ENCODE results near the gene STAU1.
A peak's percentile ranks its signal among the peaks of the same experiment; 100 is the strongest.
"Not testable (repeated sequence)": the region's sequence is repeated elsewhere in the genome, so short reads cannot be mapped to it uniquely, and the experiment has no call there.

STAU1 gene

DNA sequence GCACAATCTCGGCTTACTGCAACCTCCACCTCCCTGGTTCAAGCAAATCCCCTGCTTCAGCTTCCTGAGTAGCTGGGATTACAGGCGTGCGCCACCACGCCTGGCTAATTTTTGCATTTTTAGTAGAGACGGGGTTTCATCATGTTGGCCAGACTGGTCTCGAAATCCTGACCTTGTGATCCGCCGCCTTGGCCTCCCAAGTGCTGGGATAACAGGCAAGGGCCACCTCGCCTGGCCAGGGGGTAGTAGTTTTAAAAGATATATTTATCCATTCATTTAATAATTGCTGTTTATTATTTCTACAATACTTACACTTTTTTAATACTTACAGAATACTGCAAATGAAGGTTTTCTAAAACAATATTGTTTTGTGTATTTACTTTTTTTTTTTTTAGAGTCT, 15.6 kb upstream of the STAU1 start:
- DNase-seq (ENCODE audit: low read depth in 2 of 3, low spot score in 2 of 3) = no peak

DNA sequence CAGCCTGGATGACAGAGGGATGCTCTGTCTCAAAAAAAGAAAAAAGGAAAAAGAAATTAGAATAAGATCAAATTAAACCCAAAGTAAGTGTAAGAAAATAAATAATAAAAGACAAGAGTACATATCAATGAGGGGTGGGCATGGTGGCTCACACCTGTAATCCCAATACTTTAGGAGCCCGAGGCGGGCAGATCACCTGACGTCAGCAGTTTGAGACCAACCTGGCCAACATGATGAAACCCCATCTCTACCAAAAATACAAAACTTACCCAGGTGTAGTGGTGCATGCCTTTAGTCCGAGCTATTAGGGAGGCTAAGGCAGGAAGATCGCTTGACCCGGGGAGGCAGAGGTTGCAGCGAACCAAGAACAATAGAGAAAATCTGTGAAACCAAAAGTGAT, 14.9 kb upstream of the STAU1 start:
- DNase-seq (ENCODE audit: low read depth in 2 of 3, low spot score in 2 of 3) = no peak

DNA sequence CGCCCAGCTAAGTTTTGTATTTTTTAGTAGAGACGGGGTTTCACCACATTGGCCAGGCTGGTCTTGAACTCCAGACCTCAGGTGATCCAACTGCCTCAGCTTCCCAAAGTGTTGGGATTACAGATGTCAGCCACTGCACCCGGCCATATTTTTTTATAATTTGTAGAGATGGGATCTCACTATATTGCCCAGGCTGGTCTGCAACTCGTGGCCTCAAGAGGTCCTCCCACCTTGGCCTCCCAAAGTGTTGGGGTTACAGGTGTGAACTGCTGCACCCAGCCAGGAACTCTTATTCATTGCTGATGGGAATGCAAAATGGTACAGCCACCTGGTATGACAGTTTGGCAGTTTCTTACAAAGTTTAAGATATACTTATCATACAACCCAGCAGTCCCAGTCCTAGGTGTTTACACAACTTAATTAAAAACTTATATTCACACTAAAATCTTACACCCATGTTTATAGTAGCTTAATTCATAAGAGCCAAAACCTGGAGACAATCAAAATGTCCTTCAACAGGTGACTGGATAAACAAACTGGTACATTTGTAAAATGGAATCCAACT, 11.7 kb upstream of the STAU1 start:
- DNase-seq (ENCODE audit: low read depth in 2 of 3, low spot score in 2 of 3) = no peak

DNA sequence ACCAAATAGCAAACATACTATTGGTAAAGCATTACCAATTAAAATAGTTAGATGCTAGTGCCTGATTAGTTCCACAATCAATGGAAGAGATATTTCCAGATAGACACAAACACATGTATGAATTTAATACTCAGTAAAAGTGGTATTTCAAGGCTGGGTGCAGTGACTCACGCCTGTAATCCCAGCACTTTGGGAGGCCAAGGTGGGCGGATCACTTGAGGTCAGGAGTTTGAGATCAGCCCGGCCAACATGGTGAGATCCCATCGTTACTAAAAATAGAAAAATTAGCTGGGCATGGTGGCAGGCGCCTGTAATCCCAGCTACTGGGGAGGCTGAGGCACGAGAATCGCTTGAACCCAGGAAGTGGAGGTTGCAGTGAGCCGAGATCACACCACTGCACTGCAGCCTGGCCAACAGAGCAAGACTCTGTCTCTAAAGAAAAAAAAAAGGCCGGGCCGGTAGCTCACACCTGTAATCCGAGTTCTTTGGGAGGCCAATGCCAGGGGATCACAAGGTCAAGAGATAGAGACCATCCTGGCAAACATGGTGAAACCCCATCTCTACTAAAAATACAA, 4.9 kb upstream of the STAU1 start:
- DNase-seq (ENCODE audit: low read depth in 2 of 3, low spot score in 2 of 3) = not testable (repeated sequence)

DNA sequence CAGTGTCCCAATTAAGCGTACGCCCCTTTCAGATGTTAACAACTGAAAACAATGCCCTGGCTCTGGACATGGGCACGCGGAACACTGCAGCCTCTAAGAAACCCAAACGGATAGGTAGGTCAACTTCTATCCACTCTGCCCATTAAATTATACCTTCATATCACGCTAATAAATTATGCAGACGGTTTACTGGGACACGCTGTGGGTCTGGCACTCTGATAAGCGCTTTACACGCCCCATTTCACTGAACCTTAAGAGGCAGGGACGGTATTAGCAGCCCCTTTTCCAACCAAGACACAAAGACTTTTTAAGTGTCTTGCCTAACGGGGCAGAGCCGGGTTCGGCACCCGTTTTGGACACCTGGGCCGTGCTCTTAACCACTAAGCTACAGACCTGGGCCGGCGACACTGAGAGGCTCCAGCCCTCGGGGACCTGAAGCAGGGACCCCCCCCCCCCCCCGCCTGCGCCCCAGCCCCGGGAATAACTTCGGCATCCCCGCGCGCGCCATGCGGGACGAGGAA, 744 bp downstream of the STAU1 start:
- no peak for DNase-seq (ENCODE audit: low read depth in 2 of 3, low spot score in 2 of 3)

DNA sequence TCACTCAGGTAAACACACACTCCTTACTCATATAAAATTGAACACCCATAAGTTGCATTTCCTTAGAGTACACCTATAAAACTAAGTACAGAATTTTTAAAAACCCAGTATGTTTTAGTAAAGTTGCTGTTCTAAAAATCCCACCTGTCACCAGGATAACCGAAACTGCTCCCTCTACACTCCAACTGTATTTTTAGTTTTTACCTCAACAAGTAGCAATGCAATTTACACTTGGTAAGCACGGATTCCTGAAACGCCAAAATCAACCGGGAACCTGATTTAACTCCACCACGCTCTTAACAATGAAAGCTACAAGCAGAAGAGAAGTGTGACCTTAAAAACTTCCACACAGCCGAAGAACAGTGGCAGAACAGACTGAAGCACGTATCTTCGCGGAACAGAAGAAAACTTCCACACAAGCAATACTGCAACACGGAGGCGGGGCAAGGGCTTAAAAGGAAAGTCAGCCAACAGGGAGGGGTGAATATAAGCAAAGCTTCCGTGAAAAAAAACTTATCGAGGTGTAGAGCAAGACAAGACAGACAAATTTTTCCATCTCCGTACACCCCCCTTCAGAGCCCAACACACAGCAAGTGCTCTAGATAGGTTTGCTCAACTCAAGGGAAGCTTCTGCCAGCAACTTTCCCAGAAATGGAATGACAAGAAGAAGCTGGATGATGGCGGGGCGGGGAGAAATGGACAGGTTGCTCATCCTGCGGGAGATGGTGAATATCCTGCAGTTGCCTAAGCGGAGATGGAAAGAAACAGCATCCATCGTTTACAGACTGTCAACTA, 1.4 kb downstream of the STAU1 start:
- DNase-seq (ENCODE audit: low read depth in 2 of 3, low spot score in 2 of 3) = peak in 2 of 3 experiments; percentile 7 to 30

DNA sequence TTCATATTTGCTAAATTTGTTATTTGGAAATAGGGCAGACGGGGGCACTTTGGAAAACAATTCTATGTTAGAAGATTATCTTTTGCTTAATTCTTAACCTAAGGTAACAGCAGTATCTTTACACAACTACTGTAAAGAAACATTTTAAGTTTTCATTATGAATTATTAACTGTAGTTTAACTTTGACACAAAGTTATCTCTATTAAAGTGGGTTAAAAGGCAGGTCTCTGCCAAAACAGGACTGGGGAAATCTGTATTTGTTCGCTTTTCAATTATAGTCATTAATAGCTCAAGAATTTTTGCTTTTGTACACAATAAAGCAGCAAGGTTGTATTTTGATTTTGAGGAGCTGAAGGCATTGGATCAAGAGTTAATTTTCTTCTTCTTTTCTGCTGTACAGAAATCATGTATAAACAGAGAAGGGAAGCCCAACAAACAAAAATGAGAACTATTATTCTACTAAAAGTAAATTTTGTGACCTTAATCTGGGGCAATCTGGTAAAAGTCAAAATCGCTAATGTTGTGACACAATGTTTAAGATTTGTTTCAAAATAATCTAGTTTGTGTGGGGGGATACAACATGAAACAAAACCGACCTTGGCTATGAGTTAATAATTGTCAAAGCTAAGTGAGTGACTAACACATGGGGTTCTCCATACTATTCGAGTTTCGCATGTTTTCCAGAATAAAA, 2.9 kb downstream of the STAU1 start:
- DNase-seq (ENCODE audit: low read depth in 2 of 3, low spot score in 2 of 3) = no peak

DNA sequence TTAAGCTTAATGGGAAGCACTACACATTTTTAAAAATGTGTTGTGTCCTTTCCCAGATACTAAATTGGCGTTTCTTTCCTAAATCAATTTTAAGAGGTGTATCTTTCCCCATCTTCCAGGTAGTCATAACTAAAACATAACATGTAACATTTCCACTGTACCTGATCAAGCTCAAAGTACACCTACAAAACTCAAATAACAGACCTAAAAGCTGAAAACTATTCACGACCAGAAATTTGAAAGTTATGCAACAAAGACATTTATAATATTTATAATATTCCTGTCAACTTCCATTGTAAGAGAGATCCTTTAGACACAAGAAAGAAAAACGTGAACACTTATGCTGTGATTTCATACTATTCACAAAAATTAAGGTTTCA, 3.5 kb downstream of the STAU1 start:
- DNase-seq (ENCODE audit: low read depth in 2 of 3, low spot score in 2 of 3) = no peak

DNA sequence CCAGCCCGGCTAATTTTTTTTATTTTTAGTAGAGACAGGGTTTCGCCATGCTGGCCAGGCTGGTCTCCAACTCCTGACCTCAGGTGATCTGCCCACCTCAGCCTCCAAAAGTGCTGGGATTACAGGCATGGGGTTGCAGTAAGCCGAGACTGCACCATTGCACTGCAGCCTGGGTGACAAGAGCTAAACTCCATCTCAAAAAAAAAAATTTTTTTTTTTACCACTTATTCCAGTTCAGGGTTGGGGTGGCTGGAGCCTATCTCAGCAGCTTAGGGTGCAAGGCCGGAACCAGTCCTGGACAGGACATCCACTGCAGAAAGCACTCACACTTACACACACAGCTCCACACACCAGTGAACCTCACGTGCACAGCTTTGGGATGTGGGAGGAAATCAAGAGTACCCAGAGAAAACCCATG, 4.0 kb downstream of the STAU1 start:
- DNase-seq (ENCODE audit: low read depth in 2 of 3, low spot score in 2 of 3) = not testable (repeated sequence)

DNA sequence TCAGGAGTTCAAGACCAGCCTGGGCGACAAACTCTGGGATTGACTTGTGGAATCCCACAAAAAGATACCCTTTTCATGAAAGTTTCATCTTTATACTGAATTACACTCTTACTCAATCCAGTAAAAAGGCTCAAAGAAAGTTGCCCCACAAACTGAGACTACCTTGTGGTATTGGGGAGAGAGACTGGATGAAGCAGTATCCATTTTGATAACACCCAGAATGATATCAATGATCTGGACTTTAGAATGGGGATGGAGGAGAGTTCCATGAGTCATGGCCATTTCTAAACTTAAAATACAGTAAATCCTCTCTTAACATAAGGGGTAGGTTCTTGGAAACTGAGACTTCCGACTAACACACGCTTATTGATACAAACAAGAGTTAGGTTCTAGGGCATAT, 4.7 kb downstream of the STAU1 start:
- DNase-seq (ENCODE audit: low read depth in 2 of 3, low spot score in 2 of 3) = no peak

DNA sequence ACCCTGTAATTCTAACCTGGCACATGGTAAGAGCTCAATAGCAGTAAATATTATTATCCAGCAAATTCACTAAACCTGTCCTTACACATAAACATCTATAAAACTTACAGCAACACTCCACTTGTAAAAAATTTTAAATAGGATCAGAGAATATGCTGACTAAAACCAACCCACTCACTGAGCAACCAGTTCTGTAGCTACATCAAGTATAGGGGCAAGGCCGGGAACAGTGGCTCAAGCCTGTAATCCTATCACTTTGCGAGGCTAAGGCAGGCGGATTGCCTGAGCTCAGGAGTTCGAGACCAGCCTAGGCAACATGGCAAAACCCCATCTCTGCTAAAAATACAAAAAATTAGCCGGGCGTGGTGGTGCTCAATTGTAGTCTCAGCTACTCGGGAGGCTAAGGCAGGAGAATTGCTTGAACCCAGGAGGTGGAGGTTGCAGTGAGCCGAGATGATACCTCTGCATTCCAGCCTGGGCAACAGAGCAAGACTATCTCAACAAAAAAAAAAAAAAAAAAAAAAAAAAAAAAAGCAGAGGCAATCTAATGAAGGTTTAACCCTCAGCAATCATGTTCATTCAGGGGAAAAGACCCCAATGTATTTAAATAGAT, 6.8 kb downstream of the STAU1 start:
- DNase-seq (ENCODE audit: low read depth in 2 of 3, low spot score in 2 of 3) = no peak

DNA sequence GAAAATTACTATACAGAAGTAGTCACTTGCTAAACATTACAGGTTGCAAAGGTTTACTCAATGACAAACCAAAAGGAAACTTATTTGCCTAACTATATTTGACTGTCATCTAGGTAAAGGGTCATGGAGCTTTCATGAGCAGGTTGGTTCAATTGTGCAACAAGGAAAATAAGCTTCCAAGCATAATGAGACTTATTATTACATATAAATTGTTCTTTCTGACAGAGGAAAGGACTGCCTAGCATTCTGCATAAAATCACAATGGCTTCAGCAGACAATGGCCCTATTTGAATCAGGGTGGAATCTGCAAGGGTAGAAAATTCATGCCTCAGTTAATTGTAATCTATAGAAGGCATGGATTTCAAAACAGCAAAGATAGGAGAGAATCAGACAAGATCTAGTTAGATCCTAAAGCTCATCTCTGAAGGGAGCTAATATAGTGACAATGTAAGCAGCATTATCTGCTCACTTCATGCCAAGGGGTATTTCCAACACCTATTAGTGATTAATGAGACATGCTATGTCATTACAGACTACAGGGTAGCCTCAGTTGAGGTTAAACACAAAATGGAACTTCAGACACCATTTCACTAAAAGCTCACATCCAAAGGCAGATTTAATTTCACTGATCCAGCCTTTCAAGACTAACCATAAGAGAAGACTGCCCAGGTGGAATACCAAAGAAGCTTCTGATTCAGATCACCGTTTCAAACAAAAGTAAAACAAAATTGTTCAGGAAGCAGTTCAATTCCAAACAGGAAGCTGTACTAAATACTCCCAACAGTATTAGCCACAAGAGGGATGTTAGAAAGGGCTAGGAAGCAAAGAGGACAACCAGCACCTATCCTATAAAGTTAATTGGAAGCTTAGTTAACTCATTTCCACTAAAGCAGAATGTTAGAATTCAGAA, 8.5 kb downstream of the STAU1 start:
- no peak for DNase-seq (ENCODE audit: low read depth in 2 of 3, low spot score in 2 of 3)

DNA sequence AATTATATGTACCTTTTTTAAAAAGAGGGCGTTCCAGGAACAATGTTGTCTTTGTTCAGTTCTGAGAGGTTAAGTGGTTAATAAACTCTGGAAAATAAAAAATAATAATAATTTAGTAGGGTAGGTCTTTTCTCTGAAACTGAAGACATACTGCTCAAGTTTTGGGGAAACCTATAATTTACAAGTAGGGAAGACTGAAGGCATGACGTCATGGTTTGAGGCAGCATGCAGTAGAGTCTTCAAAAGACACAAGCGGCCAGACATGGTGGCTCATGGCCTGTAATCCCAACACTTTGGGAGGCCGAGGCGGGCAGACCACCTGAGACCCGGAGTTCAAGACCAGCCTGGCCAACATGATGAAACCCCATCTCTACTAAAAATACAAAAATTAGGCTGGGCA, 14.0 kb downstream of the STAU1 start:
- no peak for DNase-seq (ENCODE audit: low read depth in 2 of 3, low spot score in 2 of 3)

DNA sequence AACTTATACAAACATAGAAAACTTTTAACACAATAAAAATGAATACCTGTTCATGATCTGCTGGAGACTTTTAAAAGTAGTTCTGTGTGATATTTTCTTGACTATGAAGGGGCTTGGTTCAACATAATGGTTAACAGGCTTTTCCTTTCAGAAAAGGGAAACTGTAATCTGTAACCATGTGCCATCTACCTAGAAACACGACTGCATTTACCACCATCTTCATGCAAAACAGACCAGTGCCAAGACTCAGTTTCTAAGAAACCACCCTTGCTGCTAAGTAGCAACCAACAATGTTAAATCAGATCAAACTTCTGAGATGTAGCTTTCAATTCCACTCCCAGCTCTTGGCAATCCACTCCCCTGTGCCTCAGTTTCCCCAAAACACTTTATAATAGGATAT, 15.7 kb downstream of the STAU1 start:
- DNase-seq (ENCODE audit: low read depth in 2 of 3, low spot score in 2 of 3) = no peak

DNA sequence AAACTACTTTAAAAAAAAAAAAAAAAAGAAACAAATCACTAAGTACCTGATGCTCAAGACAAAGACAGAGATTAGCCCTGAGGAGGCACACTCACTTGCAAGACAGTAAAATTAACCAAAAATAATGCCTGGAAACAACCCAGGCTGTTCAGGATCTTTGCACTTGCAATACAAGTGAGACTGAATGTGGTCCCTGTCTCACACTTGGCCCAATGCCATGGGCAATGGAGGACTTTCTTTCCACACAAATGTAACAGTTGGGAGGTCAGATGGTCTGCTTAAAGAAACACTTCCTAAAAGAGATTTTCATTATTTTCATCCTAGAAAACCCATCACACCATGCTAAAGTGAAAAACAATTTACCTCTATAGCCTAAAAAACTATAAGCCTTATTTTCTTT, 16.2 kb downstream of the STAU1 start:
- DNase-seq (ENCODE audit: low read depth in 2 of 3, low spot score in 2 of 3) = no peak

DNA sequence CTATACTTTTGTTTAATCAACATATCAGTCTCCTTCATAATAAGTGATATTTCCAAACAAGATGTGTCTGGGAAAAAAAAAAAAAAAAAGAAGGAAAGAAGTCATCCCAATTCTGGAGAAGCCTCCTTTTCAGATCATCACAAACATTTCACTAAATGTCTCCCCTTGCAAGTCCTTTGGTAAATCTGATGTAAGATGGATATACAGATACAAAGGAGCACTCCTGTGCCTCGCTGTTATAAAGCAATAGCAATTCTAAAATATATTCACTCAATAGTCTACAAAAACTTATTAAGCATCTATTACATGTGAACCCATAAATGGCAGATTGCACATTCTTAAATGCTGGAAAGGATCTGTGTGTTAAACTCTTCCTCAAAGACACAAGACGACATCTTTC, 17.4 kb downstream of the STAU1 start:
- no peak for DNase-seq (ENCODE audit: low read depth in 2 of 3, low spot score in 2 of 3)

DNA sequence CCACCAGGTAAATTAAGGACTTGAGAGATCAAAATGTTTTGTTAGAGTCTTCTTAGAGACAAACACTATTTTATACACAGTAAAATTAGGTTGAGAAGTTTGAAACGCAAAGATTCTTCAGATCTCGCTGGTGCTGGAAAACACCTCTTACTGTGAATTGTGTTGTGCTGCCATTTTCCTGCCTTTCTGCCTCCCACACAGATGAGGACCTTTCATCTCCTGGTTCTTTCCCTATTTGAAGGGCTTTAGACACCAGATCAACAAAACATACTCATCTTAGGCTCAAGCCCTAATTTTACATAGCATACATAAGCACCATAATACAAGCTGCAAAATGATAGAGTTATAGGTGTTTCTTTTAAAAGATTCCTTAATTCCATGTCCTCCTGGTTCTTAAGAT, 18.6 kb downstream of the STAU1 start:
- DNase-seq (ENCODE audit: low read depth in 2 of 3, low spot score in 2 of 3) = no peak

DNA sequence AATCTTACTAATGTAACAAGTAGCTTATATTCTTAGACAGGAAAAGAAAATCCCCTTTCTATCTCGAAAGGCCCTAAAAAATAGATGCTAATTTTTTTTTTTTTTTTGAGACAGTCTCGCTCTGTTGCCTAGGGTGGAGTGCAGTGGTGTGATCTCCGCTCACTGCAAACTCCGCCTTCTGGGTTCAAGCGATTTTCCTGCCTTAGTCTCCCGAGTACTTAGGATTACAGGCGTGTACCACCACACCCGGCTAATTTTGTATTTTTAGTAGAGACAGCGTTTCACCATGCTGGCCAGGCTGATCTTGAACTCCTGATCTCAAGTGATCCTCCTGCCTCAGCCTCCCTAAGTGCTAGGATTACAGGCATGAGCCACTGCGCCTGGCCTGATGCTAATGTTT, 19.3 kb downstream of the STAU1 start:
- not testable (repeated sequence) for DNase-seq (ENCODE audit: low read depth in 2 of 3, low spot score in 2 of 3)

DNA sequence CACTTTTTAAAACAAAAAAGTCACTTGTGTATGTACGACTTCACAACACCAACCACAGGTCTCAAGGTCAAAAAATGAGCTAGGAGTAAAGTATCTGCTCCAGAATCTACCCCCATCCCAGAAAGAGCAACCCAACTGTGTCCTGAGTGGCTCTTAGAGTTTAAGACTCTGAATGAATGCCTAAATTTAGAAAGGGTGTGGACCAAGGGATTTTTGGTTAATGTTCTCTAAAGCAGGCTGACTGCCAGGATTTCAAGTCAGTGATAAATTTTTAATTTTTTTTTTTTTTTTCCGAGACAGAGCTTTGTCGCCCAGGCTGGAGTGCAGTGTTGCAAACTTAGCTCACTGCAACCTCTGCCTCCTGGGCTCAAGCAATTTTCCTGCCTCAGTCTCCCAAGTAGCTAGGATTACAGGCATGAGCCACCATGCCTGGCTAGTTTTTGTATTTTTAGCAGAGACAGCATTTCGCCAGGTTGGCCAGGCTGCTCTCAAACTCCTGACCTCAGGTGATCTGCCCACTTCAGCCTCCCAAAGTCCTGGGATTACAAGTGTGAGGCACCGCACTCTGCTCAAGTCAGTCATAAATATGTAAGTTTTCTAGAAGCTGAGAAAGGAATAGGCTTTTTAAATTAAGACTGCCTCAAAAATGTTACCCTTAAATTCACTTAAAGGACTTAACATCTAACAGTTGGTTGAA, 20.2 kb downstream of the STAU1 start:
- DNase-seq (ENCODE audit: low read depth in 2 of 3, low spot score in 2 of 3) = no peak

Measured in activated CD8-positive, alpha-beta memory T cell treated with anti-CD3 and anti-CD28 coated beads for 48 hours (primary cell).